K562 treated with DMSO at 1 percent for 48 hours (cell line): ENCODE results near the gene SPIN4. TPM values are rescaled to one million over a fixed set of nuclear protein-coding genes. Genes with fewer than 3 reads are reported as not detected.

Experiments used
- total RNA-seq: library from RNA; unstranded; fragments of 300-600 nt; gene quantifications from 2 replicates; pipeline ENCODE4 v1.2.3, GENCODE V29; 2022; ENCODE audit warnings: low replicate concordance; ENCODE audit errors: extremely low read depth

The SPIN4 gene
- not detected in 2 replicates for total RNA-seq

GRCh38 chrX:63350941-63351616, at the start of gene SPIN4:
SPIN4 (minus strand) TSS chrX:63351332; CDS start chrX:63350819, 513 bp downstream.

